NCI-H82 treated with DMSO at 0.1 percent for 48 hours (cell line): ENCODE measurements around the gene PRKCSH.
"Not testable (repeated sequence)": the region's sequence is repeated elsewhere in the genome, so short reads cannot be mapped to it uniquely, and the experiment has no call there.

ENCODE experiments used
- DNase-seq: peaks from one replicate; lab custom pipeline; 2025; ENCODE audit not compliant: unreplicated experiment; lab: John Stamatoyannopoulos, UW

PRKCSH gene

GRCh38 chr19:11468266-11468845, 32.9 kb downstream of the PRKCSH start:
- DNase-seq: not testable (repeated sequence)

- DNase-seq: no peak
Observed at GRCh38 chr19:11473725-11474124, 38.3 kb downstream of the PRKCSH start.

- DNase-seq: not testable (repeated sequence)
Observed at GRCh38 chr19:11475343-11475742, 39.9 kb downstream of the PRKCSH start.

GRCh38 chr19:11475861-11476260, 40.4 kb downstream of the PRKCSH start:
- no peak for DNase-seq

GRCh38 chr19:11478167-11479089, 43.0 kb downstream of the PRKCSH start:
- peak; percentile 71 for DNase-seq

GRCh38 chr19:11479090-11479897, 43.9 kb downstream of the PRKCSH start:
- DNase-seq: peak; percentile 49

- DNase-seq: no peak
Observed at GRCh38 chr19:11479898-11480714, 44.7 kb downstream of the PRKCSH start.

- peak; percentile 7 for DNase-seq
Observed at GRCh38 chr19:11480715-11481533, 45.5 kb downstream of the PRKCSH start, which contains the start of gene ELAVL3. Gene ELAVL3, minus strand, starts transcription at chr19:11481046. Its CDS starts 438 bp downstream, at chr19:11480608.

- peak; percentile 90 for DNase-seq
Observed at GRCh38 chr19:11481534-11482383, 46.3 kb downstream of the PRKCSH start.

GRCh38 chr19:11482384-11483050, 47.1 kb downstream of the PRKCSH start:
- peak; percentile 54 for DNase-seq

- no peak for DNase-seq
Observed at GRCh38 chr19:11483366-11484111, 48.1 kb downstream of the PRKCSH start.

GRCh38 chr19:11485245-11485837, 49.9 kb downstream of the PRKCSH start:
- DNase-seq: no peak

- no peak for DNase-seq
Observed at GRCh38 chr19:11486661-11487503, 51.4 kb downstream of the PRKCSH start.

GRCh38 chr19:11489378-11489777, 53.9 kb downstream of the PRKCSH start:
- no peak for DNase-seq

- DNase-seq: no peak
Observed at GRCh38 chr19:11494634-11495285, 59.3 kb downstream of the PRKCSH start.

GRCh38 chr19:11495481-11495880, 60.0 kb downstream of the PRKCSH start:
- DNase-seq: no peak
